Measurements from ENCODE around the gene MANEA.

Gene MANEA

DNA sequence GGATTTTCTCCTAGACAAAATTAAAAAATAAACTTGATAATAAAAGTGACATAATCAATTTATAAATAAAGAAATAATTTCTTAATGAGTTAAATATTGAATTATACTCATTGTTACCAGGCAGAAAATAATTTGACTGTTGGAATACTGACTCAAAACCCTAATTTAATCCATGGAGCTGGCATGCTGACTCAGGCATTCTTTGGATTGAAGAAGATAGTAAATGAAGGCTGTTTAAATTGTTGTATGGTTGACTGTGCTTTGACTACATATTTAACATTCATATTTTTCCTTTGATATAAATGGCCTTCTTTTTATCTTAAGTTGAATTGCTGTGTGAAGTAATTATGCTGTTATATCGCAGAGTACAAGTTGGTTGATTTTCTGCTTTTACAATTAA is 11.7 kb downstream of the MANEA start:
- DNase-seq (ENCODE audit: low read depth): no peak

- no peak for DNase-seq (ENCODE audit: low read depth)
Observed at GRCh38 chr6:95589826-95590570, 12.7 kb downstream of the MANEA start.

- no peak for DNase-seq (ENCODE audit: low read depth)
Observed at GRCh38 chr6:95593025-95593424, 15.7 kb downstream of the MANEA start.

DNA sequence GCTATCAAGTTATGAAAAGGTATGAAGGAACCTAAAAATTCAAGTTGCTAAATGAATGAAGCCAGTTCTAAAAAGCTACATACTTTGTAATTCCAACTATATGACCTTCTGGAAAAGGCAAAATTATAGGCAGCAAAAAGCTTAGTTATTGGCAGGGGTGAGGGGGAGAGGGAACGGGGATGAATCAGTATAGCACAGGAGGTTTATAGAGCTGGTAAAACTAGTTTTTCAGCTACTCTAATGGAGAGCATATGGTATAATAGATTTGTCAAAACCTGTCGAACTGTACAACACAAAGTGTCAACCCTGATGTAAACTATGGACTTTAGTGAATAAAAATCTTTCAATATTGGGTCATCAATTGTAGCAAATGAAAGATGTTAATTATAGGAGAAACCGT is 18.7 kb downstream of the MANEA start:
- DNase-seq (ENCODE audit: low read depth): no peak

GRCh38 chr6:95599706-95600105 is 22.4 kb downstream of the MANEA start:
- DNase-seq (ENCODE audit: low read depth): no peak

DNA sequence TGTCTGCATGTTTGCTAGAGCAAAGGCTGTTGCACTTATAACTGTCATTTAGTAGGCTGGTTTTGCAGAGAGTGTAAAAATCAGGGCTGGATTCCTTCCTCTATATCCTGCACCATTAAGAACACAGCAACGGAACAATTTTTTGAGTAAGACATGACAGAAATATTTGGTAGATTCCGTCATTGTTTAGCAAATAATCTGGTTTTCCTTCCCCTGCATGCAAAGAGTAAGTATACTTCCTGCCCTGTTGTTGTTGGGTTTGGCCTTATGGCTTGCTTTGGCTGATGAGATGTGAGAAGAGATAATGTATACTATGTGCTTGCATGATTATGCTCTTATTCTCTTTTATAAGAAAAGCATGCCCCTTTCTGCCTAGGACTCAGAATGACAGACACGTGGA is 23.8 kb downstream of the MANEA start:
- no peak for DNase-seq (ENCODE audit: low read depth)

DNA sequence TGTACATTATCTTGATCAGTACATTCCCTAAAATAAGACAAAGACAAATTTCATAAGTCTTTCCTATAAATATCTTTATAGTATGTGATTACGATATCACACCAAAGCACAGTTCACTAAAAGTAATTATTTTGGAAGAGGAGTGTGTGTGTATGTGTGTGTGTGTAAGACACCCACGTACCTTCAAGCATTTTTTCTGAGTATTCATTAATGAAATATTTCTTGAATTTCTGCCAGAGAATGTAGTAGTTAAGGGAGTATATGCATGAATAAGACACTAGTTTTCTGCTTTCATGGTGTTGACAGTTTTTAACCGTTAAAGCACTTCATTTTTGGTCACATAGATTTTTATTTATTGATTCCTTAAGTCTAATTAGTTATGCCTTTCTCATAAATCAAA is 36.8 kb downstream of the MANEA start:
- DNase-seq (ENCODE audit: low read depth): no peak

- DNase-seq (ENCODE audit: low read depth): no peak
Observed at GRCh38 chr6:95629551-95629950, 52.2 kb downstream of the MANEA start.

DNA sequence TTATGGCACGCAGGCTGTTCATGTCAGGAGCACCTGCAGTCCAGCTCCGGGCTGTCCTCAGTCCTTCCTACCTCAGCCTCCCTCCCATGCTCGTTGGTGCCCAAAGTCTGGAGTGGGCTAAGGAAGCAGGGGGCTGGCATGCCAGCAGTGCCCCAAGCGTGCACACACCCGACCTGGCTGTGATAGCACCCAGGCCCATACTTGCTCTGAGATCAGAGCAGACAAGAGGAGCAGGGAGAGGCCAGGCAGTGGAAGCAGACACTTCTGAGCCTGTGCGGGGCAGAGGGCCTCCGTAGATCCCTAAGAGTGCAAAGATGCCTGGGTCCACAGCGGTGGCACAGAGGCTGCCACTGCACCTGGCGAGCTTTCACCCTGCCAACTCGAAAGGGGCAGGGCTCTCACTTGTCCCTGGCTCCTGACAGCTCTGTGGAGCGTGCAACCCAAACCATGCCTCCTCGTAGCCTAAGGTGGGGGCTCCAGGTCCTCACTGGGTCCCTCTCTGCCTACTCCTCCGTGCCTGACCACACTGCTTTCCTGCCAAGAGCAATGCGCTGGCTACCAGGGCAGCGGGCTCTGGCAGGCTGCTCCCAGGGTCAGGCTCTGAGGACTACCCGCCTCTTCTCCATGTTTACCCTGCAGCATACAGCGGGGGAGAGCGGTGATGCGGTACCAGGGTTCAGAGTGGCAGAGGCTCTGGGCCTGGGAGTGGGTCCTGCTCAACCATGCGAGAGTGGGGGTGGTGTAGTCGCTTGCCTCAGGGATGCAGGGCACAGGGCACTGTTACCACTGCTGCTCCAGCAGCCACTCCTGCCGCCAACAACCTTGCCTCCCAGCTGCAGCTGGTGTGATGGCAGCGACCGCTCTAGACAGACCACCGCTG is 59.5 kb downstream of the MANEA start:
- no peak for DNase-seq (ENCODE audit: low read depth)

GRCh38 chr6:95648636-95649035 is 71.3 kb downstream of the MANEA start:
- no peak for DNase-seq (ENCODE audit: low read depth)

- DNase-seq (ENCODE audit: low read depth): no peak
Observed at GRCh38 chr6:95649451-95649850, 72.1 kb downstream of the MANEA start.

- no peak for DNase-seq (ENCODE audit: low read depth)
Observed at GRCh38 chr6:95654176-95654575, 76.8 kb downstream of the MANEA start.

DNA sequence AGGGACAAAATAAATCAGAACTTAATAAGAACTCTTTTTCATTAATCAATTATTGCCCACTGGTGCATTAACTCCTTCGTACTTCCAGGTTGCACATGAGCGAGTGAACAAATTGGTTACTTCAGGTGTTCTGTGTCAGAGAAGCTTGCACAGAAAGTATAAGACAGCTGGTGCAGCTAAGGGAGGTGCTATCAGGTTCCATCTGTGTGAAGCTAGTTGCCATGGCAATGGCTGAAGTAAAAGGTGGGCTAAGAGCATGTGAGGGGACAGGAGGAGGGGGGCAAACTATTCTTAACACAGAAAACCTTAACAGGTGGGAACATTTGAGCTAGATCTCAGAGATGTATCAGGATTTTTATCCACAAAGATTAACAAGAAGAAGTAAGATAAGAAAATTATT is 81.6 kb downstream of the MANEA start:
- DNase-seq (ENCODE audit: low read depth): no peak
